ENCODE measurements around the gene NXPH4.
A peak's percentile ranks its signal among the peaks of the same experiment; 100 is the strongest.

Gene NXPH4

GRCh38 chr12:57232156-57232756 lies 15.7 kb downstream of the NXPH4 start:
- no peak for DNase-seq (ENCODE audit: low read depth)

- no peak for DNase-seq (ENCODE audit: low read depth)
Observed at GRCh38 chr12:57233357-57234232, 17.0 kb downstream of the NXPH4 start.

- no peak for DNase-seq (ENCODE audit: low read depth)
Observed at GRCh38 chr12:57234233-57234570, 17.6 kb downstream of the NXPH4 start.

- DNase-seq (ENCODE audit: low read depth) = no peak
Observed at GRCh38 chr12:57234571-57235016, 18.0 kb downstream of the NXPH4 start.

GRCh38 chr12:57235017-57235727 lies 18.6 kb downstream of the NXPH4 start:
- no peak for DNase-seq (ENCODE audit: low read depth)

- DNase-seq (ENCODE audit: low read depth) = no peak
Observed at GRCh38 chr12:57235728-57236131, 19.1 kb downstream of the NXPH4 start.

GRCh38 chr12:57236201-57236924 lies 19.8 kb downstream of the NXPH4 start:
- no peak for DNase-seq (ENCODE audit: low read depth)

- no peak for DNase-seq (ENCODE audit: low read depth)
Observed at GRCh38 chr12:57236925-57237595, 20.5 kb downstream of the NXPH4 start.

GRCh38 chr12:57237596-57237931 lies 21.0 kb downstream of the NXPH4 start:
- DNase-seq (ENCODE audit: low read depth) = no peak

- no peak for DNase-seq (ENCODE audit: low read depth)
Observed at GRCh38 chr12:57237932-57238853, 21.6 kb downstream of the NXPH4 start.

GRCh38 chr12:57238854-57239554 lies 22.4 kb downstream of the NXPH4 start:
- DNase-seq (ENCODE audit: low read depth) = peak; percentile 77

- DNase-seq (ENCODE audit: low read depth) = no peak
Observed at GRCh38 chr12:57239587-57240065, 23.0 kb downstream of the NXPH4 start.

- peak; percentile 87 for DNase-seq (ENCODE audit: low read depth)
Observed at GRCh38 chr12:57240066-57240921, 23.7 kb downstream of the NXPH4 start.

- DNase-seq (ENCODE audit: low read depth) = no peak
Observed at GRCh38 chr12:57240926-57241401, 24.4 kb downstream of the NXPH4 start.

GRCh38 chr12:57241402-57242310 lies 25.1 kb downstream of the NXPH4 start:
- DNase-seq (ENCODE audit: low read depth) = no peak

- DNase-seq (ENCODE audit: low read depth) = no peak
Observed at GRCh38 chr12:57242329-57242690, 25.7 kb downstream of the NXPH4 start.

GRCh38 chr12:57242691-57243454 lies 26.3 kb downstream of the NXPH4 start:
- peak; percentile 52 for DNase-seq (ENCODE audit: low read depth)

All from stimulated activated CD4-positive, alpha-beta T cell treated with anti-CD3 and anti-CD28 coated beads, Interleukin-2, amount 100 ng/mL, for 4 hours (primary cell).